ENCODE data around the gene POLK.

- TF ChIP-seq POLR2A (IDR thresholded peaks at IDR 0.05; ENCODE audit: low read length) (no peak), GATA1 (IDR thresholded peaks at IDR 0.05; ENCODE audit: low read depth, low read length) (no peak)
These were observed 120.6 kb downstream of the POLK start for GRCh38 chr5:75632321-75632720.
